ENCODE data around the gene IL1RAPL1.

DNA sequence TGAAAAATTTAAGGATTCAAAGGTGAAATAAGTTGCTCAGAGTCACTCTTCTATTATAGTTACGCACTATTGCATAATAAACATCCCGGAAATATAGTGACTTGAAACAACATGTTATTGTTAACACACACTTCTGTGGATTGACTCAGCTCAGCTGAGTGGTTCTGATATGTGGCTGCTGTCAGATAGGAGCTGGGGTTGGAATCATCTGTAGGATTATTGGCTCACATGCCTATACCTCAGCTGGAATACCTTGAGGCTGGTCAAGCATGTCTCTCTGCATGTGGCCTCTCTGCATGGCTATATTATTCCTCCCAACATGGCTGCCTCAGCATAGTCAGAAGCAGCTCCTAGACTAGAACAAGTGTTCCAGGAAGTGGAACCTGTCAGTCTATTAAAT is 1141.4 kb downstream of the IL1RAPL1 start:
- TF ChIP-seq, protein P1, sequence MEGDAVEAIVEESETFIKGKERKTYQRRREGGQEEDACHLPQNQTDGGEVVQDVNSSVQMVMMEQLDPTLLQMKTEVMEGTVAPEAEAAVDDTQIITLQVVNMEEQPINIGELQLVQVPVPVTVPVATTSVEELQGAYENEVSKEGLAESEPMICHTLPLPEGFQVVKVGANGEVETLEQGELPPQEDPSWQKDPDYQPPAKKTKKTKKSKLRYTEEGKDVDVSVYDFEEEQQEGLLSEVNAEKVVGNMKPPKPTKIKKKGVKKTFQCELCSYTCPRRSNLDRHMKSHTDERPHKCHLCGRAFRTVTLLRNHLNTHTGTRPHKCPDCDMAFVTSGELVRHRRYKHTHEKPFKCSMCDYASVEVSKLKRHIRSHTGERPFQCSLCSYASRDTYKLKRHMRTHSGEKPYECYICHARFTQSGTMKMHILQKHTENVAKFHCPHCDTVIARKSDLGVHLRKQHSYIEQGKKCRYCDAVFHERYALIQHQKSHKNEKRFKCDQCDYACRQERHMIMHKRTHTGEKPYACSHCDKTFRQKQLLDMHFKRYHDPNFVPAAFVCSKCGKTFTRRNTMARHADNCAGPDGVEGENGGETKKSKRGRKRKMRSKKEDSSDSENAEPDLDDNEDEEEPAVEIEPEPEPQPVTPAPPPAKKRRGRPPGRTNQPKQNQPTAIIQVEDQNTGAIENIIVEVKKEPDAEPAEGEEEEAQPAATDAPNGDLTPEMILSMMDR (IDR thresholded peaks at IDR 0.05), result no peak
- TF ChIP-seq POLR2A (IDR thresholded peaks at IDR 0.05), result no peak

Data from tibial nerve (tissue), 3 donors.